Adrenal gland (tissue), 5 donors: ENCODE results near the gene HEG1.

Experiments
- CTCF ChIP-seq, 6 experiments: fragments of 450-650 bp in 4 of 6; fragments of 200-600 bp in 2 of 6; sonication (generic) in 1 of 6; IDR thresholded peaks; 1 replicate in 5 of 6; 2 replicates in 1 of 6; pipeline versions ENCODE4 v1.5.1 to v1.8.0; 2016 to 2021; ENCODE audit warnings: antibody characterized with exemption in 6 of 6, mild to moderate bottlenecking in 2 of 6, moderate library complexity in 1 of 6
- POLR2A ChIP-seq, 2 donors: fragments of 450-650 bp; IDR thresholded peaks; one replicate each; pipeline ENCODE4 v1.6.1; 2017; ENCODE audit warnings: antibody characterized with exemption in 2 of 2, mild to moderate bottlenecking in 2 of 2, moderate library complexity in 1 of 2
- donor health status: DM: no; HTN: no; CAD: no.

- no peak for TF ChIP-seq CTCF (IDR thresholded peaks at IDR 0.05)
- no peak for TF ChIP-seq POLR2A (IDR thresholded peaks at IDR 0.05)
Observed at GRCh38 chr3:125080077-125080476, 24.3 kb upstream of the HEG1 start.
